DOHH2 (cell line): Measurements from ENCODE around the gene PRAME.

Experiments used
- CTCF ChIP-seq: fragments of 200-600 bp; sonication (generic); IDR thresholded peaks from one replicate; pipeline ENCODE4 v1.5.1; 2014; ENCODE audit warnings: antibody characterized with exemption, mild to moderate bottlenecking, low read depth, low read length; ENCODE audit not compliant: poor library complexity, severe bottlenecking
- EZH2phosphoT487 ChIP-seq: fragments of 200-600 bp; sonication (generic); IDR thresholded peaks from 2 replicates; pipeline ENCODE4 v1.6.1; 2017; ENCODE audit warnings: borderline replicate concordance, mild to moderate bottlenecking, antibody characterized with exemption, low read length, moderate library complexity, mixed read lengths

DNA sequence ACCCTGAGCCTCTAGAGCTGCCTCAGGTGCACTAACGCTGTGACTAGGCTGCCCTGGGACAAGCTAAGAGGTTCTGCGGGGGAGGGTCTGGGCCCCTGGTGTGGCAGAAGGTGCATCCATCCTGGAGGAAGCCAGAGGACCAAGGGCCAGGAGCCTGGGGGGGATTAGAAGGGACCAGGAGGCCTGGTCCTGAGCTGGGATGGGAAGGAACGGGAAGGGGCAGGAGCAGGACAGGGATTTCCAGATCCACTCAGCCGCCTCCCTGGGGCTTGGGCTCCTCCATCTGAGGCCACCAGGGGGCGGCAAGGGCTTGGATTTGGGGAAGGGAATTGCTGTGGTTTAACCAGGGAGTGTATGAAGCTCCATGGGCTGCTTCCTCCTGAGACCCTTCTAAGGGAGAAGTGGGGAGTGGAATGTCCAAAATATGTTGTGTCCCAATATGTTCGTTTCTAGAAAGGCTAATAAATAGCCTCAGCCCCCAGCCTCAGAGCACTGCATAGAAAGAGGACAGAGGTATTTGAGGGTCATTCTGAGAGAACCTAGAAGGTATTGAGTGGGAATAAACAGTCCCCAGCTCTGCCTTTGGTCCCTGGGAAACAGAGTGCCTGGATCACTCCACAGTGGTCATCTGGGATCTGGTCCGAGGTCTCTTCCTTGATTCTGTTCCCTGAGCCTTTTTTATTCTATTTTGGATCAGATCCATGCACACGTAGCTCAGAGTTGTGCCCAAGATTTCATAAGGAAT lies 17.4 kb upstream of the PRAME start:
- TF ChIP-seq CTCF (peak; percentile 93), EZH2phosphoT487 (no peak)
